GM19043 (cell line): ENCODE results near the gene UBE3C.
A peak's percentile ranks its signal among the peaks of the same experiment; 100 is the strongest.
"Not testable (repeated sequence)": the region's sequence is repeated elsewhere in the genome, so short reads cannot be mapped to it uniquely, and the experiment has no call there.

Experiments
- ATAC-seq: cut with Tn5 transposase; IDR thresholded peaks from one replicate; pipeline ENCODE4 v1.9.1; 2021; ENCODE audit warnings: low read depth; ENCODE audit not compliant: unreplicated experiment

UBE3C gene

GRCh38 chr7:157138424-157139110, at the start of gene UBE3C:
UBE3C (plus strand) TSS chr7:157138926; CDS start chr7:157139273, 347 bp downstream.
- ATAC-seq, result peak; percentile 73

- ATAC-seq, result no peak
Measured at GRCh38 chr7:157089100-157089610, 49.6 kb upstream of the UBE3C start.

DNA sequence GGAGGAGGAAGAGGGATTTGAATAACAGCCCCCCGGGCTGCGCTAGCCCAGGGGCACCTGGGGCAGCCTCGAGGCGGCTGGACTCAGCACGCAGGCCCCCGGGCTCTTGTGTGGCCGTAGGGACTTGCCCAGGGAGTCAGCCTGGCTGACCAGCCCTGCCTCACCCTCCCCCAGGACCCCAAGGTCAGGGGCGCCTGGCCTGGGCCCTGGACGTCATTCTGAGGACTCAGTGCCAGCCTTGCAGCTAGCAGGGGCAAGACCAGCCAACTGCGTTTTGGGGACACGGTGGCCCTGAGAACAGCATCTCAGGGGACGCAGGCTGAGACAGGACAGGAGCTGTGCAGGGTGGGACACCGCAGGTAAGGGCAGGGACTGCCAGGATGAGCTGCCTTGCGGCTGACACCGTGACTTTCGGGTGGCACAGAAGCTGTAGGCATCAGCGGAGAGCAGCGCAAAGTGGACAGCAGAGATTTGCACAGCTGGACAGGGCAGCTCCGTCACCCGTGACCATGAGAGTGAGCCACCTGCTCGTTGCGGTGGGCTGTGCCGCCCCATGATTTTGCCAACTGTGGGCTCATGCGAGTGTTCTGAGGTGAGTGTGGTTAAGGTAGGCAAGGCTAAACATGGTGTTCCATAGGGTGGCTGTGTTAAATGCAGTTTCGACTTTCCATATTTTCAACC, 48.1 kb upstream of the UBE3C start:
- no peak for ATAC-seq

- ATAC-seq, result no peak
Measured at GRCh38 chr7:157096286-157097055, 42.3 kb upstream of the UBE3C start.

DNA sequence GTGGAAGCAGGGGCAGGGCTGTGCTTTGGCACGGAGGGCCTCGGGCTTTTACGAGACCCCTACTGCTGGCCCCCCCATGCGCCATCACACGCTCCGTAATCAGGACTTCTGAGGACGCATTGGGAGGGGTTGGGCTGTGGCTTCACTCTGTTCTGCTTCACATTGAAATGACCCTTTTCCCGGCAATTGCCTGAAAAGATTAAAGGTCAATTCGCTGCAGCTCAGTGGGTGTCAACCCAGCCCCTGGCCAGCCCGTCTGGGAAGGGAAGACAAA, 41.7 kb upstream of the UBE3C start:
- no peak for ATAC-seq

DNA sequence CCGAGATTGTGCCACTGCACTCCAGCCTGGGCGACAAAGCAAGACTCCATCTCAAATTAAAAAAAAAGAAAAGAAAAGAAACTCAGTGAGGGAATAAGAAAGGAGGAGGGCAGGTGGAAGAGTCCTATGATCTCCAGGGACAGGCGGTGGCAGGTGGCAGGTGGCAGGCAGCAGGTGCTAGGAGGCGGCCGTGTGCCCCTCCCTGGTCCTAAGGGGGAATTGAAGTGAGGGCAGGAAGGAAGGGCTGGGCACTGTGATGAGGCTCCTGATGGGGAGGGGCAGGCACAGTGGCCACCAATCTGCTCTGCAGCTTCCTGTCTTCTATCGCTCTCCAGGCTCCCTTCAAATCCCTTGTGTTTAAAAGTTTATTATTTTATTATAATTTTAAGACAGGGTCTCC, 41.2 kb upstream of the UBE3C start:
- no peak for ATAC-seq

- not testable (repeated sequence) for ATAC-seq
Measured at GRCh38 chr7:157100005-157100404, 38.7 kb upstream of the UBE3C start.

DNA sequence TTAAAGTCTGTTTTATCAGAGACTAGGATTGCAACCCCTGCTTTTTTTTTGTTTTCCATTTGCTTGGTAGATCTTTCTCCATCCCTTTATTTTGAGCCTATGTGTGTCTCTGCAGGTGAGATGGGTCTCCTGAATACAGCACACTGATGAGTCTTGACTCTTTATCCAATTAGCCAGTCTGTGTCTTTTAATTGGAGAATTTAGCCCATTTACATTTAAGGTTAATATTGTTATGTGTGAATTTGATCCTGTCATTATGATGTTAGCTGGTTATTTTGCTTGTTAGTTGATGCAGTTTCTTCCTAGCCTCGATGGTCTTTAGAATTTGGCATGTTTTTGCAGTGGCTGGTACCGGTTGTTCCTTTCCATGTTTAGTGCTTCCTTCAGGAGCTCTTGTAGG, 35.1 kb upstream of the UBE3C start:
- not testable (repeated sequence) for ATAC-seq

- no peak for ATAC-seq
Measured at GRCh38 chr7:157111311-157111710, 27.4 kb upstream of the UBE3C start.

DNA sequence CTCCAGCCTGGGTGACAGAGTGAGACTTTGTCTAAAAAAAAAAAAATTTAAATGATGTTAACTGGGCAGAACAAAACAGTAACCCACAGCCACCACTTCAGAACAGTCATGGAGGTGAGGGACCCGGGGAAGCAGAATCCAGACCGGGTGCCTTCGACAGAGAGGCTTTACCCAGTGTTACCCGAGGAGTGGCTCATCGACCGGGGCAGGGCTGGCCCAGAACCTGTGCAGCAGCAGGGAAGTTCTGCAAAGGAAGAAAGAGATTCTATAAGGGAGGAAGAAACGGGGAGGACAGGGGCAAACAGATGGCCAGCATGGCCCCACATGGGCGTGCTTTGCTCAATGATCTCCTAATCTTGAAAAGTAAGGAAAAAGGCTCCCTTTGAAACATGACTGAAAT, 26.0 kb upstream of the UBE3C start:
- ATAC-seq, result no peak

DNA sequence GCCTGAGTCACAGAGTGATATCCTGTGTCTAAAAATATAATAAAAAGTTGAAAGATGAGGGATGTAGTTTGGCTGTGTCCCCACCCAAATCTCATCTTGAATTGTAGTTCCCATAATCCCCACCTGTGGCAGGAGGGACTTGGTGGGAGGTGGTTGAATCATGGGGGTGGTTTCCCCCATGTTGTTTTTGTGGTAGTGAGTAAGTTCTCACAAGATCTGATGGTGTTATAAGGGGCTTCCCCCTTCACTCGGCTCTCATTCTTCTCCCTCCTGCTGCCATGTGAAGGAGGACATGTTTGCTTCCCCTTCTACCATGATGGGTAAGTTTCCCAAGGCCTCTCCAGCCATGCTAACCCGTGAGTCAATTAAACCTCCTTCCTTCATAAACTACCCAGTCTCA, 25.1 kb upstream of the UBE3C start:
- ATAC-seq, result no peak

- no peak for ATAC-seq
Measured at GRCh38 chr7:157116762-157117161, 22.0 kb upstream of the UBE3C start.

GRCh38 chr7:157117796-157118195, 20.9 kb upstream of the UBE3C start:
- no peak for ATAC-seq

DNA sequence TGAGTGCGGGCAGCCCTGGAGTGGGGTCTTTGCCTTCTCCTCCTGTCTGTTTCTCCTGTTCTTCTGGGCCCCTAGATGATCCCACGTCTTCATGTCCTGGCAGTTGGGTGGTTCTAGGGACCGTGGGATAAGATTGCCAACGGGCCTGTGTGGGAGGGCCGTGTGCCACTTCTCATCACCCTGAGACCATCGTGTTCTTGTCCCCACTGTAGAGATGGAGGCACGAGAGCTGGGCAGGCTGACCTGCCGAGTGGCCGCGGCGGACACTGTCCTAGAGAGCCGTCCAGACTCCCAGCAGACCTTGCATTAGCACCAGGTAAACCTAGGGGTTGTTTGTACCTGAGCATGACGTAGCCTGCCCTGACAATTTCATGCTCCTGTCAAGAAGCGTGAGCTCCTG, 18.5 kb upstream of the UBE3C start:
- no peak for ATAC-seq

DNA sequence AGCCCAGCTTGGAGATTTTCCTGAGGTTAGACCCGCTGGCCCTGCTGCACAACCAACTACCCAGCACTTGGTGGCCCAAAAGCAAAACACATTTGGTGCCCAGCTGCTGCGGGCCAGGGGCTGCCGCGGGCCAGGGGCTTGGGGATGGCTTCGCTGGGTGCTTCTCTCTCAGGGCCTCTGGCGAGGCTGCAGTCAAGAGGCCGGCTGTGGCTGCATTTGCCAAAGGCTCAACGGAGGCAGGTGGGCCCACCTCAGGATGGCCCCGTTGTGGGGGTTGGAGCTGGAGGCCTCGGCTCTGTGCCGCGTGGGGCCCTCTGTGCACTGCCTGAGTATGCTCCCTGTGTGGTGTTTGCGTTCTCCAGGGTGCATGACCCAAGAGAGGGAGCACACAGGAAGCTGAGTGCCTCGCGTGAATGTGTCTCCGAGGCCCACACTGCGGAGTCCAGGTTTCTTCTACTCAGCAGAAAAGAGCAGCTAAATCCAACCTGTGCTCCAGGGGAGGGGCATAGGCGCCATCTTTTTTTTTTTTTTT, 17.5 kb upstream of the UBE3C start:
- no peak for ATAC-seq

GRCh38 chr7:157122800-157123495, 15.8 kb upstream of the UBE3C start:
- ATAC-seq, result no peak

DNA sequence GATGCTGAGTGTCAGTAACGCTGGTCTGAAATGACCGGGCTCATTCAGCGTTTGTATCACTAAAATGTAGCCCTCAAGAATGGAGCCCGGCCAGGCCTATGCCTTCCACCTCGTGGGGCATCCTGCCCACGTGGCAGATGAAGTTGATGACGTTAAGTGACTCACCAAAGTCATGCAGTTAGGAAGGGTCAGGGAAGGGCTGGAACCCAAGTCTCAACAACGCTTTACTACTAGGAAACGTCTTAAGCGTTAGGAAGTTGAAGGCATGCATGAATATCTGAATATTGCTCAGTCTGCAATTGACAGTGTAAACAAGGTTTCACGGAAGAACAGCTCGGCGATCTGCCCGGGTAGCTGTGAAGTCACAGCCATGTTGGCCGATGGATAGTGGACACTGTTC, 14.0 kb upstream of the UBE3C start:
- ATAC-seq, result no peak

DNA sequence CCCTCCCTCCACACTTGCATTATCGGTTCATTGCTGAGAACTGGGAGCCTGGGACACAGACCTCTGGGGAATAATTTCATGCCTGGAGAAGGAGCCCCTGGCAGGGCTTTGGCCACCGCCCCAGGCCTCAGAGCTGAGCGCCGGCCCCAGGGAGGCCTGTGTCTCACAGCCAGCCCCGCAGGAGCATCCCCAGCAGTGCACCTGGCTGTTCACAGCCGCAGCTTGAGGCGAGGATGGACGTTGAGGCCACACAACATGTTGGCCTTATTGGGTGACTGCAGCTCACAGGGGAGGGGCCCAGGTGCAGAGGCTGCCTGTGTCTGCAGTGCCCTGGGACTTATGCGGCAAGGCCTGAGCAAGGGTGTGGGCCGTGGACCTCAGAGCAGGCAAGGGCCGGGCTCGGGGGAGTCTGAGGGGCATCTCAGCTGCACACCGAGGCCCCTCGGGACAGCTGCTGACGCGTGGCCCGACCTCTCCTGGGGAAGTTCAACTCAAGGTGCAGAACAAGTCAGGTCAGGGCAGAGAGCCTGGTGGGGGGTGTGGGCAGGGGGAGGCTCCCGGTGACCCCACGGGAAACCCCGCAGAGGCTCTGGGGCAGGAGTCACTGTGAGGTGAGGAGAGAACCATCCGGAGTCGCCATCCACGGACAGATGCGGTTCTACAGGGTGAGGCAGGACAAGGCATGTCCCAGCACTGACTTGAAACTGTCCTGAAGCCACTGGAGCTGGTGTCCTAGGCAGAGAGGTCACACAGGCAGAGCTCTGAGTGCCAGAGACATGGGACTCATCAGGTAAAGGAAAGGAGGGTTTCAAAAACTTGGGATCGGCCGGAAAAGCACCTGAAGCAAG, 13.1 kb upstream of the UBE3C start:
- ATAC-seq, result no peak

DNA sequence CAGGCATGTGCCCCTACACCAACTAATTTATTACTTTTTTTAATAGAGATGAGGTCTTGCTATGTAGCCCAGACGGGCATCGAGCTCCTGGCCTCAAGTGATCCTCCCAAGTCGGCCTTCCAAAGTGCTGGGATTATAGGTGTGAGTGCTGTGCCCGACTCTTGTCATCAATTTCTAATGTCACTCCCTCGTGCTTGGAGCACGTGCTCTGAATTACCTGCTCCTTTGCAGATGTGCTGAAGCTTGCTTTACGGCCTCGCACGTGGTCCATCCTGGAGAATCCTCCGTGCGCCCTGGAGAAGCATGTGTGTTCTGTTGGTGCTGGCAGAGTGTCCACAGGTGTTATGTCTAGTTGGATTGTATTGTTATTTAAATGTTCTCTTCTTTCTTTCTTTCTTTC, 11.8 kb upstream of the UBE3C start:
- ATAC-seq, result no peak

- ATAC-seq, result no peak
Measured at GRCh38 chr7:157129200-157129599, 9.5 kb upstream of the UBE3C start.
